CD4-positive, alpha-beta T cell treated with Interleukin-17A for 4 hours (primary cell): ENCODE measurements around the gene CDC27.
A peak's percentile ranks its signal among the peaks of the same experiment; 100 is the strongest.
"Not testable (repeated sequence)": the region's sequence is repeated elsewhere in the genome, so short reads cannot be mapped to it uniquely, and the experiment has no call there.

Source experiments
- DNase-seq: peaks from one replicate; pipeline ENCODE4 v3.0.0-alpha.2; 2020; ENCODE audit warnings: mixed read lengths

CDC27 gene

DNA sequence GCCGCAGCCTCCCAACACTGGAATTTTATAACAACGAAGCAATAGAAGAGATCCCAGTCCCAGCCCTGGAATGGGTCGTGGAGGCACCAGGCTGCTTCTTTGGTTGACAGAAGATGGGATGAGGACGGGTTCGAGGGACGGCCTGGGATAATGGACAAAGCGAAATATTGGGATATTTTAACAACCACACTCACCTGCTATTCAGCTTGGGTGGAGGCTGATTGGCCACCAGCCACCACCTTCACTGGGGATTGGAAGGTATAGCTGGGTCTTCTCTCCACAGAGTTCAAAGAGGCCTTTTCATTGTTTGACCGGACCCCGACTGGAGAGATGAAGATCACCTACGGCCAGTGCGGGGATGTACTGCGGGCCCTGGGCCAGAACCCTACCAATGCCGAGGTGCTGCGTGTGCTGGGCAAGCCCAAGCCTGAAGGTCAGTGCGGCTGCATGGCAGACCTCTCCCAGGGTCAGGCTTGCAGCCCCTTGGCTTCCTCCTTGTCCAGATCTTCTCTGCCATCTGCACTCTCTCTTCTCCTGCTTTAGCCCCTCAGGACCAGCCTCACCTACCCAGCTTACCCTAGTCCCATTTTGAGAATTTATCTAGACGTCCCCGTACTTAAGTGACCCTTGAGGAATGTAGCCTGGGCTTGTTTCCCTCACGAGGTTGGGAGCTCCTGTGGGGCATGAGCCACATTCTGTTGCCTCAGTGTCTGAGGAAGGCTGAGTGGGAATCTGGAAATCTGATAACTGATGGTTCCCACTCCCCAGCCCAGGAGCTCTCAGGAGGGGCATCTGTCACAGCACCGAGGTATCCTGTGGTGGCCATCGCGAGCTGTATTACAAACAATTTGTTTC is 30.8 kb upstream of the CDC27 start:
- no peak for DNase-seq

DNA sequence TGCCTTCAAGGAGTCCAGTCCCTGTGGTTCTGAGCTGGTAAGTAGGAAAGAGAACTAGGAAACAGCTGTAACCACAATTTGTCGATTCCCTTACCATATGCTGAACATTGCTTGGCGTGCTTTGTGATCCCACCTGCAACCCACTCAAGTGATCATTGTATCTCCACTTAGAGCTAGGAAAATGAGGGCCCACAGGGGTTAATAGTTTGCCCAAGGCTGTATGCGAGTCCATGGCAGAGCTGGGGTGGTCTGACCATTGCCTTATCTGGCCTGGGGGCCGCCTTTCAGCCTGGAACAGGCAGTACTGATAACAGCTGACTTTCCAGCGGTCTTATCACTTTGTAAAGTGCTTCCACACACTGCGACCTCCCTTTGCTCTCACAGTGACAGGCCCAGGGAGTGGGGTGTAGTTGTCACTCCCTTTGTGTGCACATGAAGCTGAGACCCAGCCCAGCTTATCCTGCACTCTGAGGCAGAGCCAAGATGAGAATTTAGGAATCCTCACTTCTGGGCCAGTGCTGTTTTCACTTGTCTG is 29.9 kb upstream of the CDC27 start:
- no peak for DNase-seq

DNA sequence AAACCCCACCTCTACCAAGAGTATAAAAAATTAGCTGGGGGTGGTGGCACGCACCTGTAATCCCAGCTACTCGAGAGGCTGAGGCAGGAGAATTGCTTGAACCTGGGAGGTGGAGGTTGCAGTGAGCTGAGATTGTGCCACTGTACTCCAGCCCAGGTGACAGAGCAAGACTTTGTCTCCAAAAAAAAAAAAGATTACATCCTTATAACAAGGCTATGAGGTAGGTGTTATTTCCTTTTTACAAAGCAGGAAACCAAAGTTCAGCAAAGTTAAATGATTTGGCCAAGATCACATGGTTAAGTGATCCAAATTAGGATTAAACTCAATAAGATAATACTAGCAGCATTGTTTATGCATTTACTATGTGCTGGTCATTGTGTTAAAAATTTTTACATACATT is 28.2 kb upstream of the CDC27 start:
- DNase-seq: not testable (repeated sequence)

DNA sequence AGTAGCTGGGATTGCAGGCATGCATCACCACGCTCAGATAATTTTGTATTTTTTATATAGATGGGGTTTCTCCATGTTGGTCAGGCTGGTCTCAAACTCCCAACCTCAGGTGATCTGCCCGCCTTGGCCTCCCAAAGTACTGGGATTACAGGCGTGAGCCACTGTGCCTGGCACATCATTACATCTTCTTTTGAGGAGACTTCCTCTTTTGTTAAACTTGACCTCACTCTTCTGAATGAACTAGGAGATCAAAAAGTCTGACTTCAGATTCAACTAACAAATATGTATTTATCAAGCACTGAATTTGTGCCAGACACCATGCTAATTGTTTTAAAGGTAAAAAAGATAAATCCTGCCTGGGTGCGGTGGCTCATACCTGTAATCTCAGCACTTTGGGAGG is 27.7 kb upstream of the CDC27 start:
- not testable (repeated sequence) for DNase-seq

DNA sequence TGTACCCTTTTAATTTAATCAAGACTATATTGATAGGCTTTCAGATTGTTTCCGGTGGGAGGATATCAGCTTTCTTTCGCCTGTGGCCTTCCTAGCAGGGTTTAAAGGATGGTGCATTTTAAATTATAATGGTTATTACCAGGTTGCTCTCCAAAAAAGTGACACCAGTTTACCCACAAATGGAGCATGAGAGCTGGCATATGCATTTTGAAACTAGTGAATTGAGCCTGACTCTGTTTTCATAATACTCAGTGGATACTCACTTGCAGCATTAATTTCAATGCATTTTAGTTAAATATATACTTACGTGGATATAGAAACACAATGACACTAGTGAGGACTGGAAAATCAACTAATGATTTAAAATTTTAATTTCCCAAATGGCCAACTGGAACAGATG is 25.8 kb upstream of the CDC27 start:
- no peak for DNase-seq

DNA sequence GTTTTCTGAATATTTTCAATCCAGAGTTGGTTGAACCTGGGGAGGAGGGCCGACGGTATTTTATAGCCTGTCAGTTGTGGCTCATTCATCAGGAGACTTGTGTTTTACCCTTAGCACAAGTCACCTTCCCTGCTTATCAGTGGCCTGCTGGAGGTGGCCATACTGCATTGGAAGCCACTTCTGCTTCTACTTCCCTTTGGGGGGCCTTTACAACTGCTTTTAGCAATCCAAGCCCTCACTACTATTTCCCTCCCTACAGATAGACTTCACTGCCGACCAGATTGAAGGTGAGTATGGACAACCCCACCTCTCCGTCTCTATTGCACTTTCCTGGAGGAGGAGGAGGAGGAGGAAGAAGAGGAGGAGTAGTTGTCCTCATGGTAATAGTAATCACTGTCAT is 24.4 kb upstream of the CDC27 start:
- DNase-seq: no peak

DNA sequence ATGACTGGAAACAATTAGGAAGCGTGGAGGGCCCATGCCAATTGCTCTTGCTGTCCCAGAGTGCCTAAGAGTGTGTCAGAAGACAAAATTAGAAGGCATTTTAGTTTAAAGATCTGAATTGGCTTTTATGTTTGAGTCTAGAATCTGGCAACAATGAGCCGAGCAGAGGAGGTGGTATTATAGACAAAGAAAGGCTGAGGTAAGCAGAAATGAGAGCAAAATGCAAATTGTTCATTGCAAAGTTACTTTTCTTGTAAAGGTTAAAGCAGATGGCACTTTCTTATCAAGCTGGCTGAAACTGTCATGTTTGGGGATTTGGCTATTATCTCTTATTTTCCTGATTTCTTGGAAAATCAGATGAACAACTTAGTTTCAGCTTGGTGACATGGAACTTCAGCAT is 23.4 kb upstream of the CDC27 start:
- no peak for DNase-seq

DNA sequence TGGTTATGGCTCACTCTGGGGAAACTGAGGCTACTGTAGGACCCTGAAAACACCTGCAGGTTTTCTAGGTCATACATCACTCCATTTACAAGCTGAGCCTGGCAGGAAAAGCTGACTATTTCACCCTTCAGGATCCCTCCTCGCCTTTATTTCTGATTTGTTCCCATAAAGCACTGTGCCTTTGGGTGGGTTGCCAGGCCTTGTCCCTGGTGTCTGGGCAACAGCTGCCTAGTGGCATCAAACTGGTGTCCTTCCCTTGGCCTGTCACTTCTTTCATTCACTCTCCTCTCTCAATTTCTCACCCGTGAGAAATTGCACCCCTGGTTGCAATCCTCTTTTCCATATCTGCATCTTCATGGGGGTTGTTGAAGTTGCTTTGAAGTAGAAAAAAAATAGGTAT is 21.7 kb upstream of the CDC27 start:
- DNase-seq: no peak

DNA sequence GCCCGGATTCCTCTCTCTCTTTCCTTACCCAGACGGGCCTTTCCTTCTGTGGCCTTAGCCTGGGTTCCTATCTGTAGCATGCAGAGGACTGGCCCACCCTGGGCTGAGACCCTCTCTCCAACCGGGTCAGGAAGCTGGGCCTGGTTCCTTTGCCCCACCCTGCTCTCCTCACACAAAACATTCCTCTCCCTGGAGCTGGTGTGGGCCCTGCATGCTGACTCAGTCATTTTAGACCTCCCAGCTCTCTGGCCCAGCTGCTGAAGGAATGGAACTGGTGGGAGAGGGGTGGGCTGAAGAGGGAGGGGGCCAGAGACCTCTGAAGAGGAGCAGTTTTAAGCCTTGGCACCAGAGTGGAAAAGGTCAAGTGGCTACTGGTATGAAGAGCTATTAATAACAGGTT is 21.0 kb upstream of the CDC27 start:
- no peak for DNase-seq

DNA sequence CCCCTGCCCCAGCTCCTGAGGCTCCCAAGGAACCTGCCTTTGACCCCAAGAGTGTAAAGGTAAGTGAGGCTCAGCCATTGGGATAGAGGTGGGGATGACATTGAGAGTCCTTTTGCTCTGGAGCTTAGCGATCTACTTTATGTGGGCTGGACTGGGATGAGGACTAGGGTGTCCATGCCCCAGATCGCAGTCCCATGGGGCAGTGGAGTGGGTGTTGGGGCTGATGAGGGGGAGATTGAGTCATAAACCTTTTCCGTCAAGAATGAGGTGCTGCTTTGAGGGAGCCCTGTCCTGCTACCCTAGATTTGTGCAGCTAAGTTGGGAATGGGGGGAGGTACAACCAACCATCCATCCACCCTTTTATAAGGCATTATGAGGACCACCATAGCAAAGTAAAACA is 20.4 kb upstream of the CDC27 start:
- no peak for DNase-seq

DNA sequence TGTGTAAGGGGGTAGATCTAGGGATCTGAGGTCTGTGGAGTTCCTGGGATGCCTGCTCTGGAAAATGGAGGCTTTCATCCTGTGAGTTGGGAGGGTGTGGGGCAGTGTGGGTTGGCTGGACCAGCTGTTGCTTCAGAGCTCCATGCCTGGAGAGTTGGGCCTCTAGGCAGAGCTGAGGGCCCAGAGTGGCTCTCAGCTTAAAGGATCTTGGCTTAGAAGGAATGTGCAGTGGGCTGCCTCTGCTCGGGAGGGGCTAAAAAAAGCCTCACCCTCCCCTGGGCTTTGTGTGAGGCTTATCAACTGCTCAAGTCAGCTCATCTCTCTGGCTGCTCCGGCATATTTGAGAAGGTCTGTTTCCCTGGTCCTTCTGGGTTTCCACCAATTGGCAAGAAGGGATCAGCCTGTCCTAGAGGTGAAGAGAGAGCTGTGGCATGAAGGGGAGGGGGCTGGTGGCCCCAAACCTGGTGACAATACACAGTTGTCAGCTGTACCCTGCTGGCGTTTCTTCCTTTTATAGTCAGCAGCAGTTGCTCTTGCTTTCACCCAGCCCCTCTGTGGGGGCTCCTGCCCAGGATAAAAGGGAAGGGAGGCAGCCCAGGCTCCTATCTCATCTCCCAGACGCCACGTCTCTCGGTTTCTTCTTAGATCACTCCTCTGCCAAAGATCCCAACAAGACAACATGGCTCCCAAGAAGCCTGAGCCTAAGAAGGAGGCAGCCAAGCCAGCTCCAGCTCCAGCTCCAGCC is 19.8 kb upstream of the CDC27 start, which contains the start of gene MYL4:
TSS of gene MYL4 (plus strand) at position 605 of the 745 bp plus-strand sequence. CDS start at position 680, 75 bp downstream.
- DNase-seq: no peak

DNA sequence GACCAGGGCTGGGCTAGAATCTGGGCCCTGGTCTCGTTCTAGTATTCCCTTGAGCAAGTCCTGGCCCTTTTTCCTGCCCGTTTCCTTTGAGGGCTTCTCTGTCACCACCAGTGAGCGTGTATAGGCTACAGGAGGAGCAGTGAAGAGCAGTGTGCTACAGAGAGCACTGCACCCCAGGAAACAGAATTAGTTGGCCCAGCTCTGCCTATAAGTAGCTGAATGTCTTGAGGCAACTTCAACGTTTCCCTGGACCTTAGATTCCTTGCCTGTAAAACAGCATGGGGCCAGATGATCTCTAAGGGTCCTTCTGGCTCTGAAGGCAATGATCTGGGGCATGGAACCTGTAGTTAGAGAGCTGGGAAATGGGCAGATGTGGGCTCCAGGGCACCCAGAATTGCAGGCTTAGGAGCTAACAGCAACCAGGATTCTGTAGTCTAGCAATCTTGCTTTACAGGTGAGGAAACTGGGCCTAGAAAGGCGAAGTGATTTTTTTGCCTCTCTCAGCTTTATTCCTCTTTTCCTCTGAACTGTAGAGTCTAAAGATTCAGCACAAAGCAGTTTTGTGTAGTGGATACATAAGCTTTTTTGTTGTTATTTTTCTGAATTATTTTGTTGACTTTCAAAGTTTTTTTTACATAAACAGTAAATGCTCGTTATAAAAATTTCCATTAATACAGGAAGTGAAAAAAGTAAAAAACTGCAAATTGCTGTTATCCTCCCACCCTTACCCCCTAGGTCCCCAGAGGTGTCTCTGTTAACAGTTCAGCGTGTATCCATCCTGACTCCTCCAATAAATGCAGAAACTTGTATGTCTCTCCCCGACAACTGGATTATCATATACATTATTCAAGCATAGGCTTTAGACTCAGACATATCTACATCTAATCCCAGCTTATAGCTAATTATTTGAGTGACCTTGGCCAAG is 18.3 kb upstream of the CDC27 start:
- no peak for DNase-seq

DNA sequence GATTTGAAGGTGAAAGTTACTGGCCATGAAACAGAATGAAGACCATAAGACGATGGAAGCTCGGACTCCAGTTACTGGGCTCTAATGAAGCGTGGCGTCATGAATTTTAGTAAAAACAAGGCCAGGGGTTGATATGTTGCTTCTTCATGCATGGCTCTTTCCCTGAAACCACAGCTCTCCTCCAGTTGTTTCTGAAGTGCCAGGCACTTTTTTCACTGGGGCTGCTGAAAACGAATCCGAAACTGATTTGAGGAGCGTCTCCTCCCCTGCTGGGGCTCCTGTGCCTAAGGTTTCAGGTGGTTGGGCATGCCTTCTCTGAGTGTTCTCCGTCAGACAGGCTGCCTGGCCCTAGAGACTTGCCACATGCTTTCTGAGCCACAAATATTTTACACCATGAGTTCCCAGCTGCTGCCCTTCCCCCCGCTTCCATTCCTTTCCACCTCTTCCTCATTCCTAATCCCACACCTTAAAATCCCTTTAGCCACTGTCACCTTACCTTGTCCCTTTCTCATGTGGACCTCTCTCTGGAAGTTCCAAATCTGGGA is 16.4 kb upstream of the CDC27 start:
- DNase-seq: peak; percentile 78

DNA sequence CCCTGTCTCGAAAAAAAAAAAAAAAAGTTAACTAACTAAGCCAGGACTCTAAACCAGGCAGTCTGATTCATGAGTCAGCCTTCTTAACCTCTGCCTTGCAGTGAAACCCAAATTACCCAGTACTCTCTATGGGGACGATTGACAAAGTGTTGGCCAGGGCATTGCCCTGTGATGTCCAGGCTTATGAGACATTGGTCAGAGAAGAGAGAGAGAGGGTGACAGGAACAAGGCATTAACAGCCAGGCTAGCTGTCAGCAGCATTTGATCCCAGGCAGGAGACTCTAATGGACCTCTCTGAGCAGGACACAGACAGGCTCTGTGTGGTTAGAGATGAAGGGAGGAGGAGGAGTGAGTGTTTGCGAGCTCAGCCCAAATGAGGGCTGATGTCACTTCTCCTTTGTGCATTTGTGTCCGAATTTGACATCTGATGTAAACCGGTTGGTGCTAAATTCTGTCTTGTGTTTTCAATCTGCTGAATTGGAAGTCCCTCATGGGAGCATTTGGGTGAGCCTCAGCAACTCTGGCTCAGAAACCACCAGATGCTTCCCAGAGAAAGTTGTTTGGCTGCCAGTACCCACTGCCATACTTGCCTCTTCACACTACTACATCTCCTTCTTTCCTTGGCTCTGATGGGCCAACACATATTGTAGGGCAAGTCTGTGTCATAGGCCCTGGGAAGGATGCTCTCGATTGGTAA is 15.8 kb upstream of the CDC27 start:
- peak; percentile 55 for DNase-seq

DNA sequence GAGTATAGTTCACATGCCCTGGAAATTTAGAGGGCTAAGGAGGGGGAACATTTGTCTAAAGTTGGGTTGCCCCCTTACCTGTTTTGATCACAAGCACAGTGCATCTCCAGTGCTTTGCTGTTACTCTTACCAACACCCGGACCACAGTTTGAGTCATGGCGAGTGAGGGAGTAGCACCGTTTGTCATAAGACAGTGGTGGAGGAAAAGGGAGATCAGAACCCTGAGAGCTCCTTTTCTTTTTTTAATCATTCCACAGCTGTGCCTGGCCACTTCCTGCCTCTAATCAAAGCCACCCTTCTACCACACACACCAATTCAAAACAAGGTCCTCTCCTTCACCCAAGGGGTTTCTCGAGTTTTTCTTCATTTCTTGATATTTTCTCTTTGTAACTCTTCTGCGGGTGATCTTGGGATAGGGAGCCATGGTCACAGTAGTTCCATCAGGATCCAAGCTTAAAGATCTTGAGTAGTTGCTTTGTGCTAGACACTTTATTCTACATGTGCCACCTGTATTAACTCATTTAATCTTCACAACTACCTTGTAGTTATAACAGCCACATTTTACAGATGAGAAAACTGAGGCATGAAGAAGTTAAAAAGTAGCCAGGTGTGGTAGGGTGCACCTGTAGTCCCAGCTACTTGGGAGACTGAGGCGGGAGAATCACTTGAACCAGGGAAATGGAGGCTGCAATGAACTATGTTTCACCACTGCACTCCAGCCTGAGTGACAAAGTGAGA is 15.1 kb upstream of the CDC27 start:
- DNase-seq: peak; percentile 72

DNA sequence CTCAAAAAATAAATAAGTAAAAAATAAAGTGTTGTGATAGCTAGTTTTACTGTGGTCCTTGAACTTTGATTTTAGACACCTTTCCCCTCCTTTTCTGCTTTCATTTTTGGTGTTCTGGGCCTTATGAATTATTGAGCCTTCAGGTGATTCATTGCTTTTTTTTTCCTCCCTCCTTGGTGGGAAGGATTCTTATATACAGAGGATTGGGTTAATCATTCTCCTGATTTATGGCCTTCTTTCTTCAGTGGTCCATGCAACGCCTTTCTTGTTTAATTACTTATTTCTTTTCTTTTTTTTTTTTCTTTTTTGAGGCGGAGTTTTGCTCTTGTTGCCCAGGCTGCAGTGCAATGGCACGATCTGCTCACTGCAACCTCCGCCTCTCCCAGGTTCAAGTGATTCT is 12.1 kb upstream of the CDC27 start:
- no peak for DNase-seq

DNA sequence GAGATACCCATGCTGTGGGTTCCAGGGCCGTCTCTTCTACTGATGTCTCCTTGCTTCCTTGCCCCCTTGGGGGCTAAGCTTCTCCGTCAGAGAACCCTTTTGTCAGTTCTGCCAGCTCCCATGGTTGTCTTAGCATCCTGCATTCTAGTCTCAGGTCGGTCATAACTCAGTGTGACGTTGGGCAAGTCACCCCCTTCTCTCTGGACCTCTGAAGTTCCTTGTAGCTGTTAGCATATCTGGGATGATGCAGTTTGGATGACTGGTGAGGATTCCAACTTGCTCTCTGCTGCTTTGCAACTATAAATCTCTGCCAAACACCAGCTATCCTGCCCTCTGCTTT is 11.2 kb upstream of the CDC27 start:
- DNase-seq: no peak

DNA sequence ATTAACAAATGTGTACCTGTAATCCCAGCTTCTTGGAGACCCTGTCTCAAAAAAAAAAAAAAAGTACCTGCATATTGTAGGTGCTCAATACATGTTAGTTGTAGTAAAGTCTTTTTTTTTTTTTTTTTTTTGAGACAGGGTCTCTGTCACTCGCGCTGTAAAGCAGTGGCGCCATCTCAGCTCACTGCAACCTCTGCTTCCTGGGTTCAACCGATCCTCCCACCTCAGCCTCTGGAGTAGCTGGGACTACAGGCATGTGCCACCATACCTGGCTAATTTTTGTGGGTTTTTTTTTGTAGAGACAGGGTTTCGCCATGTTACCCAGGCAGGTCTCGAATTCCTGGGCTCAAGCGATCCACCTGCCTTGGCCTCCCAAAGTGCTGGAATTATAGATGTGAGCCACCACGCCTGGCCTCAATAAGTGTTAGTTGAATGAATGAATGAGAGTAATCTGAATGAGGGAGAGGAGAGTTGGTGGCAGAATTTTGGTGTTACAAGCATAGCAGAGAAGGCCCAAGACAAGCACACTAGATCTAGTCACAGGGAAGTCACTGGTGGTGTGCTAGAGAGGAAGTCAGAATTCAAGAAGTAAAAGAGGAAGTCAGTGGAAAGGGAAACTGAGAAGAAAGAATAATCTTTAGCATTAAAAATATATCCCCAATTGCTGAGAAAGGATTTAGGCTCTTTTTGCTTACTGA is 10.7 kb upstream of the CDC27 start:
- DNase-seq: peak; percentile 11

DNA sequence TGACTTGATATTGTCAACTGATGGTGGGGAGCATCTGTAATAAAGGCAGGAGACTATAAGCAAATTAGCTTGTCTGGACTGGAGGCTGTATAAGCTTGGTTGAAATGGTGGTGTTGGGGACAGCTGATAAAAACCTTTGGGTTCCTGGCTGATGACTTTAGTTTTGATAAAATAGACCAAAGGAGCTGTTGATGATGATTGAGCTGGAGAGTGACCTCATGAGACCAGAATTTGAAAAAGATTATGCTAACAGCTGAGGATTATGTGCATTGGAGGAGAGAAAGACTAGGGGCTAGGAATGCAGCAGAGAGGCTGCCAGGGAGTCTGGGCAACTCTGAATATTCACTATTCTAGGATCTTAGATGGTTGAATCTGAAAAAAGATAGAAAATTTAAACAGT is 8.7 kb upstream of the CDC27 start:
- no peak for DNase-seq

DNA sequence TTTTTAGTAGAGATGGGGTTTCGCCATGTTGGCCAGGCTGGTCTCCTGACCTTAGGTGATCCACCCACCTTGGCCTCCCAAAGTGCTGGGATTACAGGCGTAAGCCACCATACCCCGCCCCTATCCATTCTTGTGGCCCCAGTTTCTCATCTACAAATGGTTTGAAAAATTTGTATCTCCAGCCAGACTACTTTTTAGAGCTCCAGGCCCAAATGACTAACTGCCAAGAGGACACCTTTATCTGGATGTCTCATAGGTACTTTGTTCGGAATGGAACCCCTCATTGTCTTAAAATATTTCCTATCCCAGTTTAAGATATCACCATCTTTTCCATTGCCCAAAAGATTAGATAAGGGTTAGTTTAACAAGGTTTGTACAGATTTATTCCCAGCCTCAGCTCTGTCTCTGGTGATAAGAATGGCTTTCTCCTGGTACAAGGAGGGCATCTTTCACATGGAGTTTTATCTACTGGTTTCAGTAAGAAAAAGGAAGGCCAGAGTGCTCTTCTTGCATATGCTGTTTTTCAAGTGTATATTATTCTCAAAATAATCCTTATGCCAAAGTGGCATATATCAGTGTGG is 4.9 kb upstream of the CDC27 start:
- no peak for DNase-seq
